ENCODE data around the gene NTM.

Gene NTM

GRCh38 chr11:131943295-131943694 lies 572.9 kb downstream of the NTM start:
- peak; percentile 87 for DNase-seq

GRCh38 chr11:131944736-131945135 lies 574.3 kb downstream of the NTM start:
- DNase-seq = no peak

GRCh38 chr11:131945706-131946105 lies 575.3 kb downstream of the NTM start:
- no peak for DNase-seq

GRCh38 chr11:131947511-131947910 lies 577.1 kb downstream of the NTM start:
- DNase-seq = no peak

GRCh38 chr11:131951121-131951520 lies 580.7 kb downstream of the NTM start:
- peak; percentile 21 for DNase-seq

GRCh38 chr11:131954146-131954545 lies 583.7 kb downstream of the NTM start:
- DNase-seq = no peak

GRCh38 chr11:131955904-131956303 lies 585.5 kb downstream of the NTM start:
- no peak for DNase-seq

GRCh38 chr11:131957201-131957600 lies 586.8 kb downstream of the NTM start:
- DNase-seq = no peak

GRCh38 chr11:131957875-131958274 lies 587.5 kb downstream of the NTM start:
- DNase-seq = no peak

- DNase-seq = no peak
Measured at GRCh38 chr11:131962818-131963217, 592.4 kb downstream of the NTM start.

GRCh38 chr11:131964698-131965483 lies 594.5 kb downstream of the NTM start:
- DNase-seq = no peak

- DNase-seq = no peak
Measured at GRCh38 chr11:131965504-131965903, 595.1 kb downstream of the NTM start.

GRCh38 chr11:131966667-131967066 lies 596.3 kb downstream of the NTM start:
- DNase-seq = no peak

GRCh38 chr11:131969261-131969660 lies 598.8 kb downstream of the NTM start:
- no peak for DNase-seq

- no peak for DNase-seq
Measured at GRCh38 chr11:131973061-131973460, 602.6 kb downstream of the NTM start.

- no peak for DNase-seq
Measured at GRCh38 chr11:131975619-131976018, 605.2 kb downstream of the NTM start.

GRCh38 chr11:131976021-131976420 lies 605.6 kb downstream of the NTM start:
- DNase-seq = no peak

- DNase-seq = no peak
Measured at GRCh38 chr11:131977231-131977630, 606.8 kb downstream of the NTM start.

- no peak for DNase-seq
Measured at GRCh38 chr11:131977854-131978253, 607.4 kb downstream of the NTM start.

GRCh38 chr11:131978351-131978750 lies 607.9 kb downstream of the NTM start:
- no peak for DNase-seq

GRCh38 chr11:131979364-131979763 lies 608.9 kb downstream of the NTM start:
- peak; percentile 74 for DNase-seq

- no peak for DNase-seq
Measured at GRCh38 chr11:131980199-131980598, 609.8 kb downstream of the NTM start.

- no peak for DNase-seq
Measured at GRCh38 chr11:131980888-131981668, 610.7 kb downstream of the NTM start.

GRCh38 chr11:131982154-131982553 lies 611.7 kb downstream of the NTM start:
- no peak for DNase-seq
